BJ (cell line): Measurements from ENCODE around the gene NEGR1. TPM values are rescaled to one million over a fixed set of nuclear protein-coding genes. Genes with fewer than 3 reads are reported as not detected.
"Not testable (repeated sequence)": the region's sequence is repeated elsewhere in the genome, so short reads cannot be mapped to it uniquely, and the experiment has no call there.

Source experiments
- CTCF ChIA-PET: fragments of 350-600 bp; formaldehyde crosslinking; extraction: SDS; loops from one replicate; lab custom pipeline; 2021; ENCODE audit warnings: antibody characterized with exemption, inconsistent platforms; lab: Yijun Ruan, JAX
- POLR2A ChIA-PET: fragments of 300-600 bp; sonication (Branson Sonifier 250); formaldehyde crosslinking; extraction: SDS; loops from one replicate; lab custom pipeline; 2021; ENCODE audit warnings: antibody characterized with exemption; lab: Charles Lee
- DNase-seq: peaks from one replicate; pipeline ENCODE4 v3.0.0-alpha.2; 2011; ENCODE audit warnings: low read depth
- H3K27me3 ChIP-seq: 2 replicates; pipeline ENCODE4 v1.6.0; 2011; ENCODE audit warnings: low read length; ENCODE audit not compliant: control insufficient read depth, insufficient read depth
- H3K36me3 ChIP-seq: 2 replicates; pipeline ENCODE4 v1.5.1; 2011; ENCODE audit warnings: low read length; ENCODE audit not compliant: control insufficient read depth, insufficient read depth
- H3K4me3 ChIP-seq: 2 replicates; pipeline ENCODE4 v1.5.1; 2011; ENCODE audit warnings: low read depth, mild to moderate bottlenecking, control low read depth, low read length
- CTCF ChIP-seq: IDR thresholded peaks from 2 replicates; pipeline ENCODE4 v1.5.1; 2011; ENCODE audit warnings: low read depth, mild to moderate bottlenecking, control low read depth, inconsistent platforms, low read length, moderate library complexity; ENCODE audit not compliant: insufficient read depth
- polyA plus RNA-seq: library from polyadenylated mRNA; depleted of rRNA; stranded (reverse); fragments of >200 nt; gene quantifications from 2 replicates; pipeline ENCODE4 v1.2.3, GENCODE V29; 2011

The NEGR1 gene
- polyA plus RNA-seq, 1 experiment = 15.4 TPM

GRCh38 chr1:72253132-72253531 is 29.2 kb downstream of the NEGR1 start:
- H3K27me3 ChIP-seq = no peaks in the 10 kb centered on the region
- TF ChIP-seq CTCF = no peak
- CTCF ChIA-PET = no interaction called here
- no peaks in the 10 kb centered on the region for H3K36me3 ChIP-seq
- no peak overlapping the region for H3K4me3 ChIP-seq
- POLR2A ChIA-PET = no interaction called here
- no peak for DNase-seq

GRCh38 chr1:72241397-72241796 is 40.9 kb downstream of the NEGR1 start:
- ChIA-PET POLR2A (no interaction called here), CTCF (no interaction called here)
- Histone ChIP-seq H3K27me3 (no peaks in the 10 kb centered on the region), H3K4me3 (no peak overlapping the region), H3K36me3 (no peaks in the 10 kb centered on the region)
- no peak for DNase-seq
- TF ChIP-seq CTCF = no peak

- POLR2A ChIA-PET, DNase-seq, CTCF ChIA-PET: not testable (repeated sequence)
These were observed 46.4 kb downstream of the NEGR1 start for GRCh38 chr1:72235931-72236330.

GRCh38 chr1:72235062-72235461 is 47.3 kb downstream of the NEGR1 start:
- POLR2A ChIA-PET = no interaction called here
- CTCF ChIA-PET = no interaction called here
- no peak for TF ChIP-seq CTCF
- H3K36me3 ChIP-seq = no peaks in the 10 kb centered on the region
- H3K4me3 ChIP-seq = no peak overlapping the region
- no peak for DNase-seq
- no peaks in the 10 kb centered on the region for H3K27me3 ChIP-seq

More at GRCh38 chr1:72235931-72236330, 46.4 kb downstream of the NEGR1 start:
- not testable (repeated sequence) for H3K27me3 ChIP-seq, H3K36me3 ChIP-seq, H3K4me3 ChIP-seq

GRCh38 chr1:72230746-72231145 is 51.6 kb downstream of the NEGR1 start:
- POLR2A ChIA-PET = no interaction called here
- DNase-seq = no peak

More at GRCh38 chr1:72230746-72231145, 51.6 kb downstream of the NEGR1 start:
- Histone ChIP-seq H3K36me3 (no peaks in the 10 kb centered on the region), H3K27me3 (no peaks in the 10 kb centered on the region), H3K4me3 (no peak overlapping the region)
- CTCF ChIA-PET = no interaction called here
- no peak for TF ChIP-seq CTCF
